GM12864 (cell line): Measurements from ENCODE around the gene HSD17B8.
"Not testable (repeated sequence)": the region's sequence is repeated elsewhere in the genome, so short reads cannot be mapped to it uniquely, and the experiment has no call there.

Experiments
- DNase-seq: peaks from one replicate; pipeline ENCODE4 v3.0.0-alpha.2; 2011; ENCODE audit warnings: low read depth
- H3K4me3 ChIP-seq: 2 replicates; pipeline ENCODE4 v1.5.1; 2011; ENCODE audit warnings: mild to moderate bottlenecking, low read depth, low read length, control low read depth
- TF ChIP-seq, protein P1 (sequence below): IDR thresholded peaks from 2 replicates; pipeline ENCODE4 v1.5.1; 2011; ENCODE audit warnings: low read depth, mild to moderate bottlenecking, moderate library complexity, low read length, control low read depth, inconsistent platforms; ENCODE audit errors: missing control alignments

Gene HSD17B8

DNA sequence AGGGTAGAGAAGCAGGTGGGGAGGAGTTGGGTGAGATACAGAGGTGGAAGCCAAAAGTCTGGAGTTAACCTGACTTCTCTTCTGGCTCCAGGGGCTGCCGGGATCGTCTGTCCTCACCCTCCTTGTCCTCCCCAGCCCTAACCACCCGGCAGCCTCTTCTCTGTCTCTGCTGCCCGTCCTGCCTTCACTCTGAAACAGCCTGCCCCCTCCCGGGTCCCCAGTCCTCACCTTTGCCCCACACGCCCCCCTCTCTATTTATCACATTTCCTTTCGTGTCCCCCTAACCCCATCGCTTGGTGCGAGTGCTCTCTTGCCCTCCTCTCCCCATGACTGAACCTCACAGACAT lies 9.5 kb downstream of the HSD17B8 start:
- no peak for DNase-seq
- TF ChIP-seq, protein P1, sequence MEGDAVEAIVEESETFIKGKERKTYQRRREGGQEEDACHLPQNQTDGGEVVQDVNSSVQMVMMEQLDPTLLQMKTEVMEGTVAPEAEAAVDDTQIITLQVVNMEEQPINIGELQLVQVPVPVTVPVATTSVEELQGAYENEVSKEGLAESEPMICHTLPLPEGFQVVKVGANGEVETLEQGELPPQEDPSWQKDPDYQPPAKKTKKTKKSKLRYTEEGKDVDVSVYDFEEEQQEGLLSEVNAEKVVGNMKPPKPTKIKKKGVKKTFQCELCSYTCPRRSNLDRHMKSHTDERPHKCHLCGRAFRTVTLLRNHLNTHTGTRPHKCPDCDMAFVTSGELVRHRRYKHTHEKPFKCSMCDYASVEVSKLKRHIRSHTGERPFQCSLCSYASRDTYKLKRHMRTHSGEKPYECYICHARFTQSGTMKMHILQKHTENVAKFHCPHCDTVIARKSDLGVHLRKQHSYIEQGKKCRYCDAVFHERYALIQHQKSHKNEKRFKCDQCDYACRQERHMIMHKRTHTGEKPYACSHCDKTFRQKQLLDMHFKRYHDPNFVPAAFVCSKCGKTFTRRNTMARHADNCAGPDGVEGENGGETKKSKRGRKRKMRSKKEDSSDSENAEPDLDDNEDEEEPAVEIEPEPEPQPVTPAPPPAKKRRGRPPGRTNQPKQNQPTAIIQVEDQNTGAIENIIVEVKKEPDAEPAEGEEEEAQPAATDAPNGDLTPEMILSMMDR: no peak
- no peak overlapping the region for H3K4me3 ChIP-seq

DNA sequence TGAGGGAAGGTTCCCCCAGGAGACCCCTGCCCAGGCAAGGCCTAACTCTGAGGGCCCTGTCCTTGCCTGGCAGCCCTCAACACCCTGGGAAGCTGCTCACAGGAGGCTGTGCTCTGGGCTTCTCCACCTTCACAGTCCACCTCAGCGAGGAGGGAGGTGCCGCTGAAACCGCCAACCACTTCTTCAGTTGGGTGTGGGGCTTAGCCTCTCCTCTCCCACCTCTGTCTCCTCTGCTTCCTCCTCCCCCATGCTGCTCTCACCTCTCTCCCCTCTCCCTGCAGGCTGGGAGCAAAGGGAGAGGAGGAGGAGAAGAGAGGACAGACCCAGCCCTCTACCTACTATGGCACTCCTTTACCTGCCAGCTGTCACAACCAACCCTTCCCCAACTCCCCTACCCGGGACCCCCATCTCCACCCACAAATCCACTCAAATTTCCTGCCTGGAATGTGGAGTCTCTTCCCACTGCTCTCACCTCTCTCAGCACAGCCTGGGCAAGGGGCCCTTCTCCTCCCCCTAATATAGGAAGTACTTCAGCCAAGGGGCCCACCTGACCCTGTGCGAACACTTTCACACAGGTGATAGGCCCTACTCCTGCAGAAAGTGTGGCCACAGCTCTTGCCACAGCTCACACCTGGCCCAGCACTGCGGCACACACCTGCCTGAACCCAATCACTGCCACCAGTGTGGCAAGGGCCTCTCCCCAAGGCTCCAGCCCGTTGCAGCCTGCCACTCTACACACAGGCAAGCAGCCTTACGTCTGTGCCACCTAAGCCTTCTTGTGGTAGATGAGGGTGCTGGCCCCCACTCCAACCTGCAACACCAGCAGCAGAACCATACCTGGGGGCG lies 11.0 kb downstream of the HSD17B8 start:
- TF ChIP-seq, protein P1: no peak
- no peak overlapping the region for H3K4me3 ChIP-seq

GRCh38 chr6:33216117-33216649 lies 11.7 kb downstream of the HSD17B8 start:
- TF ChIP-seq, protein P1: no peak
- DNase-seq: no peak
- no peak overlapping the region for H3K4me3 ChIP-seq

More for the DNA sequence above, 11.0 kb downstream of the HSD17B8 start:
- DNase-seq: no peak

GRCh38 chr6:33217246-33217645 lies 12.8 kb downstream of the HSD17B8 start:
- DNase-seq: no peak
- TF ChIP-seq, protein P1: no peak

DNA sequence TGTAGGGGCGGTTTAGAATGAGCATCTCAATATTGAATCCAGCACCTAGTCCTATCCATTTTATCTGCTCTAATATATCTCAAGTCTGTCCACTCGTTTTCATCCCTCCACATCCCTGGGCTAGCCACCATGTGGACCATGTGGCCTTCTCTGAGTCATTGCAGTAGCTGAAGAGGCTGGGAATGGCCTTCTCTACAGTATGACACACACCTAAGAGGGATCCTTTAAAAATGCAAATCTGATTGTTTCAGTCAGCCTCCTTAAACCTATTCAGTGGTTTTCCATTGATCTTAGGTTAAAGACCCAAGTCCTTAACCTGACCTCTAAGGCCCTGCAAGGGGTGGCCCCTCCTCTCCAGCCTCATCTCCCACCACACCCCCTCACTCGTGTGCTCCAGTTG lies 13.2 kb downstream of the HSD17B8 start:
- no peak for DNase-seq
- TF ChIP-seq, protein P1: no peak
- H3K4me3 ChIP-seq: no peak overlapping the region

More at GRCh38 chr6:33217246-33217645, 12.8 kb downstream of the HSD17B8 start:
- no peak overlapping the region for H3K4me3 ChIP-seq

- H3K4me3 ChIP-seq, DNase-seq: not testable (repeated sequence)
Observed at GRCh38 chr6:33226503-33227120, 22.2 kb downstream of the HSD17B8 start.

DNA sequence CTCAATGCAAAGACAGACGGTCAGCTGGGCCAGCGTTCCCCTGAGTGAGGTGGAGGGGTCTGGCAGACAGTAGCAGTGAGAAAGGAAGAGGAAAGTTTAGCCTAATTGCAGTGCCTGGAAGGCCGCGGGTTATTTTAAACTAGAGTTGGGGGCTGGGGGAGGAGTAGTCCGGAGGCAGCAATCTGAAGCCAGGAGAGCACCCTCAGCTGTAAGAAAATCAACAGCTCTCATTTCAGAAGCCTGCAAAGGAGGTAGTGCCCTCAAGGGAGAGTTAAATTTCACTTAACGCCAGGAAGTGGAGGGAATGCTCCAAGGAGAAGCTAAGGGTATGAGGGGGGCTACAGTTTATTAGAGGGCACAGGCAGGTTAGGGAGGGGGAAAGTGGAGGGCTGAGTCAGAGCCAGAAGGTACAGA lies 30.8 kb downstream of the HSD17B8 start:
- DNase-seq: no peak
- TF ChIP-seq, protein P1: no peak
- H3K4me3 ChIP-seq: no peak overlapping the region
